C4-2B (cell line): Measurements from ENCODE around the gene PCLO.

Source experiments
- CTCF ChIP-seq: fragments of 450-650 bp; conservative IDR thresholded peaks from 2 replicates; pipeline ENCODE4 v1.5.1; 2017; ENCODE audit warnings: mild to moderate bottlenecking
- ZFX ChIP-seq: fragments of 450-650 bp; IDR thresholded peaks from 2 replicates; pipeline ENCODE4 v1.6.1; 2017

DNA sequence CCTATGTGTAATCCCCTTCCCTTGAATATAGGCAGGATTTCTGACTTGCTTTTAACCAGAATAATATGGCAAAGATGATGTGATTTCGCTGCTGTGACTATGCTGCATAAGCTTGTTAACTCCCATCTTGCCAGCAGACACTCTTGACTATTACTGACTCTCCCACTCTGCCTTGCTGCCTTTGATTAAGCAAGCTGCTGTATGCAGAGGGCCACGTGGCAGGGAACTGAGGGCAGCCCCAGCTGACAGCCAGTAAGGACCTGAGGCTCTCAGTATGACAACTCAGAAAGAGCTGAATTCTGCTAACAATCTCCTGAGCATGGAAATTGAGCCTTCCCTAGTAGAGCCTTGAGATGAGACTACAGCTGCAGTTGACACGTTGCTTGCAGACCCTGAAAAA is 439.7 kb downstream of the PCLO start:
- TF ChIP-seq CTCF (no peak), ZFX (no peak)
